GM12878 (cell line): ENCODE data around the gene KIF5C. TPM values are rescaled to one million over a fixed set of nuclear protein-coding genes. Genes with fewer than 3 reads are reported as not detected.

Experiments used
- ATAC-seq: fragments of 200-7000 bp; cut with Tn5 transposase; 3 replicates; pipeline ENCODE4 v1.9.1; 2020; ENCODE audit warnings: mild to moderate bottlenecking, moderate library complexity
- BruUV-seq: library from RNA; stranded (reverse); fragments of 400-500 nt; replicated peaks from 2 replicates; lab custom pipeline; 2021; lab: Mats Ljungman, UMichigan
- CTCF ChIA-PET: fragments of 300-600 bp; sonication (Branson Sonifier 250); formaldehyde crosslinking; extraction: SDS; loops from one replicate; lab custom pipeline; 2021; ENCODE audit warnings: inconsistent platforms; lab: Yijun Ruan, JAX
- POLR2A ChIA-PET: fragments of 350-600 bp; formaldehyde crosslinking; extraction: SDS; loops from one replicate; lab custom pipeline; 2021; ENCODE audit warnings: inconsistent platforms; lab: Charles Lee
- RAD21 ChIA-PET: fragments of 300-600 bp; sonication (Branson Sonifier 250); formaldehyde crosslinking; loops from one replicate; lab custom pipeline; 2023; ENCODE audit warnings: antibody characterized with exemption; ENCODE audit not compliant: unreplicated experiment; lab: Charles Lee
- SMC1A ChIA-PET: fragments of 300-600 bp; sonication (Branson Sonifier 250); formaldehyde crosslinking; loops from one replicate; lab custom pipeline; 2023; ENCODE audit not compliant: unreplicated experiment, uncharacterized antibody; lab: Charles Lee
- DNase-seq: peaks from one replicate; pipeline ENCODE4 v3.0.0-alpha.2; 2011; ENCODE audit warnings: low read depth, low spot score
- FAIRE-seq: peaks from 3 replicates; lab custom pipeline; 2011; peaks lifted over from hg19 to GRCh38; lab: Jason Lieb, UNC
- H2AFZ ChIP-seq: 2 replicates; pipeline ENCODE4 v1.6.0; 2011; ENCODE audit warnings: low read depth, low read length, control low read depth; ENCODE audit not compliant: control insufficient read depth
- H3K27ac ChIP-seq: 2 replicates; pipeline ENCODE4 v1.5.1; 2011; ENCODE audit warnings: control low read depth; ENCODE audit not compliant: control insufficient read depth, insufficient read depth
- H3K27me3 ChIP-seq, 2 experiments: replicated peaks in 1 of 2; 2 replicates each; pipeline versions ENCODE4 v1.6.0 to v1.6.1; 2011; ENCODE audit warnings: low read length in 1 of 2; ENCODE audit not compliant: control insufficient read depth in 2 of 2, insufficient read depth in 2 of 2
- H3K36me3 ChIP-seq, 2 experiments: 2 replicates each; pipeline ENCODE4 v1.5.1; 2011; ENCODE audit warnings: low read length in 1 of 2; ENCODE audit not compliant: control insufficient read depth in 2 of 2, insufficient read depth in 2 of 2
- H3K4me1 ChIP-seq: 2 replicates; pipeline ENCODE4 v1.6.1; 2011; ENCODE audit warnings: mild to moderate bottlenecking, low read length, moderate library complexity, mixed read lengths; ENCODE audit not compliant: control insufficient read depth, insufficient read depth
- H3K4me2 ChIP-seq: 2 replicates; pipeline ENCODE4 v1.6.0; 2011; ENCODE audit warnings: control low read depth; ENCODE audit not compliant: control insufficient read depth, insufficient read depth
- H3K4me3 ChIP-seq: fragments of 200-600 bp; sonication (generic); 2 replicates; pipeline ENCODE4 v1.5.1; 2016
- H3K79me2 ChIP-seq: 2 replicates; pipeline ENCODE4 v1.6.0; 2011; ENCODE audit warnings: low read length; ENCODE audit not compliant: control insufficient read depth, insufficient read depth
- H3K9ac ChIP-seq: 2 replicates; pipeline ENCODE4 v1.8.0; 2011; ENCODE audit warnings: low read length, control low read depth, mixed read lengths; ENCODE audit not compliant: control insufficient read depth, insufficient read depth
- H3K9me3 ChIP-seq: replicated peaks from 3 replicates; pipeline ENCODE4 v1.5.1; 2011; ENCODE audit warnings: mild to moderate bottlenecking, low read length; ENCODE audit not compliant: control insufficient read depth, insufficient read depth
- H4K20me1 ChIP-seq: 2 replicates; pipeline ENCODE4 v1.6.0; 2011; ENCODE audit not compliant: control insufficient read depth, insufficient read depth
- PAX5 ChIP-seq: IDR thresholded peaks from 2 replicates; pipeline ENCODE4 v1.6.1; 2011; ENCODE audit warnings: low read depth, low read length, borderline replicate concordance
- RB1 ChIP-seq: fragments of 450-650 bp; formaldehyde crosslinking; IDR thresholded peaks from 2 replicates; pipeline ENCODE4 v1.6.1; 2017; ENCODE audit warnings: mild to moderate bottlenecking, borderline replicate concordance
- SPI1 ChIP-seq: IDR thresholded peaks from 2 replicates; pipeline ENCODE4 v1.6.1; 2011; ENCODE audit warnings: low read depth, mild to moderate bottlenecking, low read length, moderate library complexity, borderline replicate concordance; ENCODE audit not compliant: insufficient read depth
- ZNF384 ChIP-seq: IDR thresholded peaks from 2 replicates; pipeline ENCODE4 v1.6.1; 2012; ENCODE audit warnings: low read depth, mild to moderate bottlenecking, low read length, improper control_type of control experiment, borderline replicate concordance
- ZNF622 ChIP-seq: fragments of 450-650 bp; IDR thresholded peaks from 2 replicates; pipeline ENCODE4 v1.6.1; 2017; ENCODE audit warnings: mild to moderate bottlenecking, inconsistent platforms
- WGBS: methylation state at CpG from one replicate; pipeline ENCODE4 v1.1.6; 2016; ENCODE audit warnings: low lambda C conversion rate; ENCODE audit not compliant: insufficient replicate concordance, insufficient coverage; ENCODE audit errors: missing lambda C conversion rate; 5-methylcytosine and 5-hydroxymethylcytosine counted together
- in situ Hi-C: fragments of 300-500 bp; cut with MboI; formaldehyde crosslinking; loops from 9 replicates; pipeline ENCODE4 v1.14.3; 2018; ENCODE audit warnings: mixed read lengths
- intact Hi-C: fragments of 100-400 bp; cut with micrococcal nuclease; formaldehyde crosslinking; loops from one replicate; pipeline ENCODE4 v1.14.2; 2022; ENCODE audit not compliant: unreplicated experiment
- polyA plus RNA-seq, 11 experiments: library from polyadenylated mRNA; depleted of rRNA in 4 of 11; unstranded in 6 of 11; stranded (reverse) in 5 of 11; fragments of >200 nt; fragmentation: Nextera tagmentation in 4 of 11; fragmentation: Illumina TruSeq in 1 of 11; extraction: Ambion mirVana in 4 of 11; extraction: Trizol in 1 of 11; gene quantifications; 1 replicate in 1 of 11; 2 replicates in 10 of 11; pipeline versions ENCODE4 v1.2.1 to v1.2.3, GENCODE V29; 2011 to 2016; ENCODE audit warnings: inconsistent platforms in 2 of 11, missing spikeins in 2 of 11, low read depth in 1 of 11
- total RNA-seq, 4 experiments: library from RNA; depleted of rRNA in 3 of 4; stranded (reverse); fragments of >200 nt in 3 of 4; fragmentation: Illumina TruSeq in 1 of 4; extraction: Trizol in 1 of 4; gene quantifications; 2 replicates each; pipeline versions ENCODE4 v1.2.1 to v1.2.3, GENCODE V29; 2013 to 2021
- TF ChIP-seq, protein P1 (sequence below): fragments of 450-650 bp; IDR thresholded peaks from 2 replicates; pipeline ENCODE4 v1.6.1; 2018; ENCODE audit warnings: mild to moderate bottlenecking, low read depth, moderate library complexity; ENCODE audit not compliant: partially characterized antibody

KIF5C gene
- total and polyA plus RNA-seq, 10 of the 15 experiments (the other 5 are each of a cell fraction or from before 2014, with no cell fraction given): 0.08 to 0.49 (median 0.24) TPM

DNA sequence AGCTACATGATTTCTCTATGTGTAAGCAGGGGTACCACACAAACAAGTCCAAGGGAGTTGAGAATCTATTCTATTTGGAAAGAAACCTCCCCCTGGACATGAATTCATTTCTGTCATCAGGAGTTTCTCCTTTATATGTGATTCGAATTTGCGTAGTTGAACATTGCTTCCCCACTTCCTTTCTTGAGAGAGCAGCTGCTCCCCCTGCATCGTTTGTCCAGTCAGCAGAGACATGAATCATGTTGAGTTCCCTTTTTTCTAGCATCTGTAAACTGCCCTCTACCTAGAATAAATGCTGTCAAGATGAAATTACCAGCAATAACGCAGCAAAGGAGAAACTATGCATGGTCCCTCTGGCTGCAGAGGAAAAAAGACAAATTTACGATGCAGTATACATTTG lies 73.8 kb downstream of the KIF5C start:
- RAD21 ChIA-PET: no interaction called here
- no peaks in the 10 kb centered on the region for H4K20me1 ChIP-seq
- WGBS: 51% methylated on average over 5 of the region's 5 CpGs
- no peaks in the 10 kb centered on the region for H3K36me3 ChIP-seq
- TF ChIP-seq ZNF622 (no peak), SPI1 (peak; percentile 56; the same call in 1 of the 2 replicates), RB1 (no peak), PAX5 (no peak), ZNF384 (no peak)
- TF ChIP-seq, protein P1, sequence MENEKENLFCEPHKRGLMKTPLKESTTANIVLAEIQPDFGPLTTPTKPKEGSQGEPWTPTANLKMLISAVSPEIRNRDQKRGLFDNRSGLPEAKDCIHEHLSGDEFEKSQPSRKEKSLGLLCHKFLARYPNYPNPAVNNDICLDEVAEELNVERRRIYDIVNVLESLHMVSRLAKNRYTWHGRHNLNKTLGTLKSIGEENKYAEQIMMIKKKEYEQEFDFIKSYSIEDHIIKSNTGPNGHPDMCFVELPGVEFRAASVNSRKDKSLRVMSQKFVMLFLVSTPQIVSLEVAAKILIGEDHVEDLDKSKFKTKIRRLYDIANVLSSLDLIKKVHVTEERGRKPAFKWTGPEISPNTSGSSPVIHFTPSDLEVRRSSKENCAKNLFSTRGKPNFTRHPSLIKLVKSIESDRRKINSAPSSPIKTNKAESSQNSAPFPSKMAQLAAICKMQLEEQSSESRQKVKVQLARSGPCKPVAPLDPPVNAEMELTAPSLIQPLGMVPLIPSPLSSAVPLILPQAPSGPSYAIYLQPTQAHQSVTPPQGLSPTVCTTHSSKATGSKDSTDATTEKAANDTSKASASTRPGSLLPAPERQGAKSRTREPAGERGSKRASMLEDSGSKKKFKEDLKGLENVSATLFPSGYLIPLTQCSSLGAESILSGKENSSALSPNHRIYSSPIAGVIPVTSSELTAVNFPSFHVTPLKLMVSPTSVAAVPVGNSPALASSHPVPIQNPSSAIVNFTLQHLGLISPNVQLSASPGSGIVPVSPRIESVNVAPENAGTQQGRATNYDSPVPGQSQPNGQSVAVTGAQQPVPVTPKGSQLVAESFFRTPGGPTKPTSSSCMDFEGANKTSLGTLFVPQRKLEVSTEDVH: no peak
- no peak overlapping the region for H3K9ac ChIP-seq
- H3K4me2 ChIP-seq: no peak overlapping the region
- POLR2A ChIA-PET: no interaction called here
- H2AFZ ChIP-seq: no peak overlapping the region
- no peaks in the 10 kb centered on the region for H3K27me3 ChIP-seq
- DNase-seq (no peak), FAIRE-seq (no peak), ATAC-seq (peak; percentile 44; the same call in 2 of the 3 replicates)
- H3K79me2 ChIP-seq: no peaks in the 10 kb centered on the region
- no TSS peak for BruUV-seq
- H3K4me3 ChIP-seq: no peak overlapping the region
- no peaks in the 10 kb centered on the region for H3K4me1 ChIP-seq
- SMC1A ChIA-PET: interaction anchor here (0.6 kb wide), 1 partner anchor 29 kb away, joined by 3 read pairs; no protein-coding TSS in a partner anchor
- H3K27ac ChIP-seq: no peak overlapping the region
- in situ Hi-C loops (no loop called here), intact Hi-C loops (no loop called here)
- no peaks in the 10 kb centered on the region; the same call in 2 of the 3 replicates for H3K9me3 ChIP-seq
- CTCF ChIA-PET: interaction anchor here (1.3 kb wide), 1 partner anchor 12 kb away, joined by 3 read pairs; no protein-coding TSS in a partner anchor
